GM23338 (cell line): ENCODE results near the gene YIPF4. TPM values are rescaled to one million over a fixed set of nuclear protein-coding genes. Genes with fewer than 3 reads are reported as not detected.
"Not testable (repeated sequence)": the region's sequence is repeated elsewhere in the genome, so short reads cannot be mapped to it uniquely, and the experiment has no call there.

ENCODE experiments used
- ATAC-seq: fragments of 200-7000 bp; cut with Tn5 transposase; 3 replicates; pipeline ENCODE4 v1.9.1; 2020
- DNase-seq: peaks from one replicate; pipeline ENCODE4 v3.0.0-alpha.2; 2015; ENCODE audit warnings: low spot score
- H2AFZ ChIP-seq: fragments of 200-600 bp; sonication (generic); 2 replicates; pipeline ENCODE4 v1.8.0; 2016; ENCODE audit warnings: antibody characterized with exemption, mild to moderate bottlenecking, moderate library complexity
- H3F3A ChIP-seq: fragments of 200-600 bp; sonication (generic); replicated peaks from 2 replicates; pipeline ENCODE4 v1.8.0; 2017; ENCODE audit warnings: antibody characterized with exemption, mixed run types, low read depth
- H3K27ac ChIP-seq: fragments of 200-600 bp; sonication (generic); 2 replicates; pipeline ENCODE4 v1.6.1; 2016; ENCODE audit warnings: low read depth
- H3K27me3 ChIP-seq: fragments of 200-600 bp; sonication (generic); 2 replicates; pipeline ENCODE4 v1.8.0; 2016; ENCODE audit warnings: mild to moderate bottlenecking, mixed run types, moderate library complexity; ENCODE audit not compliant: insufficient read depth
- H3K36me3 ChIP-seq: fragments of 200-600 bp; sonication (generic); 2 replicates; pipeline ENCODE4 v1.8.0; 2016; ENCODE audit warnings: mild to moderate bottlenecking; ENCODE audit not compliant: insufficient read depth
- H3K4me1 ChIP-seq: fragments of 200-600 bp; sonication (generic); 2 replicates; pipeline ENCODE4 v1.8.0; 2016; ENCODE audit warnings: mild to moderate bottlenecking, moderate library complexity; ENCODE audit not compliant: insufficient read depth
- H3K4me2 ChIP-seq: fragments of 200-600 bp; sonication (generic); 2 replicates; pipeline ENCODE4 v1.7.1; 2017; ENCODE audit warnings: mixed run types
- H3K4me3 ChIP-seq: fragments of 200-600 bp; sonication (generic); 2 replicates; pipeline ENCODE4 v1.6.1; 2016; ENCODE audit warnings: mixed run types
- H3K79me2 ChIP-seq: fragments of 200-600 bp; sonication (generic); replicated peaks from 2 replicates; pipeline ENCODE4 v1.8.0; 2017; ENCODE audit warnings: mild to moderate bottlenecking; ENCODE audit not compliant: insufficient read depth
- H3K9me2 ChIP-seq: fragments of 200-600 bp; sonication (generic); 2 replicates; pipeline ENCODE4 v1.8.0; 2017; ENCODE audit not compliant: insufficient read depth
- H4K20me1 ChIP-seq: fragments of 200-600 bp; sonication (generic); replicated peaks from 2 replicates; pipeline ENCODE4 v1.8.0; 2017; ENCODE audit warnings: mild to moderate bottlenecking; ENCODE audit not compliant: insufficient read depth
- H3K27ac Mint-ChIP-seq: 2 replicates; pipeline ENCODE4 v1.8.0; 2020; ENCODE audit warnings: inconsistent platforms, mild to moderate bottlenecking, moderate library complexity, mixed read lengths
- H3K27me3 Mint-ChIP-seq: 3 replicates; pipeline ENCODE4 v1.8.0; 2022; ENCODE audit warnings: low read depth, mild to moderate bottlenecking, moderate library complexity, mixed read lengths, inconsistent platforms; ENCODE audit not compliant: insufficient read depth, poor library complexity
- H3K36me3 Mint-ChIP-seq: 3 replicates; pipeline ENCODE4 v1.8.0; 2021; ENCODE audit warnings: low read depth, mild to moderate bottlenecking, inconsistent platforms, moderate library complexity, mixed read lengths
- H3K4me1 Mint-ChIP-seq: 3 replicates; pipeline ENCODE4 v1.8.0; 2020; ENCODE audit warnings: mild to moderate bottlenecking, inconsistent platforms, mixed read lengths
- H3K4me3 Mint-ChIP-seq: 3 replicates; pipeline ENCODE4 v1.8.0; 2021; ENCODE audit warnings: moderate library complexity, mild to moderate bottlenecking, inconsistent platforms, mixed read lengths
- H3K9me3 Mint-ChIP-seq: 3 replicates; pipeline ENCODE4 v1.8.0; 2020; ENCODE audit warnings: moderate library complexity, mild to moderate bottlenecking, inconsistent platforms, mixed read lengths
- CREB1 ChIP-seq: fragments of 250-450 bp; sonication (Bioruptor Pico); IDR thresholded peaks from 2 replicates; pipeline ENCODE4 v1.5.0; 2020; ENCODE audit warnings: low read depth, mild to moderate bottlenecking, moderate library complexity
- EZH2 ChIP-seq: fragments of 200-600 bp; sonication (generic); IDR thresholded peaks from one replicate; pipeline ENCODE4 v1.8.0; 2017; ENCODE audit warnings: antibody characterized with exemption, mild to moderate bottlenecking, low read depth; ENCODE audit not compliant: unreplicated experiment
- NANOG ChIP-seq: IDR thresholded peaks from 2 replicates; pipeline ENCODE4 v1.6.1; 2016; ENCODE audit warnings: antibody characterized with exemption, borderline replicate concordance
- ZNF331 ChIP-seq: fragments of 250-450 bp; sonication (Bioruptor Pico); IDR thresholded peaks from 2 replicates; pipeline ENCODE4 v1.5.0; 2020; ENCODE audit warnings: low read depth, mild to moderate bottlenecking, moderate library complexity
- polyA plus RNA-seq: library from polyadenylated mRNA; unstranded; fragments of >200 nt; fragmentation: Nextera tagmentation; extraction: Ambion mirVana; gene quantifications from 2 replicates; pipeline ENCODE4 v1.2.1, GENCODE V29; 2016
- total RNA-seq: library from RNA; depleted of rRNA; stranded (reverse); fragments of >200 nt; shearing (Covaris generic); gene quantifications from 2 replicates; pipeline ENCODE4 v1.2.3, GENCODE V29; 2014; rRNA removed
- TF ChIP-seq, protein P1 (sequence below): IDR thresholded peaks from 2 replicates; pipeline ENCODE4 v1.6.1; 2016; ENCODE audit warnings: antibody characterized with exemption

Gene YIPF4
- total and polyA plus RNA-seq, 2 experiments from 2014 or later: 14.2 to 24.9 TPM

DNA sequence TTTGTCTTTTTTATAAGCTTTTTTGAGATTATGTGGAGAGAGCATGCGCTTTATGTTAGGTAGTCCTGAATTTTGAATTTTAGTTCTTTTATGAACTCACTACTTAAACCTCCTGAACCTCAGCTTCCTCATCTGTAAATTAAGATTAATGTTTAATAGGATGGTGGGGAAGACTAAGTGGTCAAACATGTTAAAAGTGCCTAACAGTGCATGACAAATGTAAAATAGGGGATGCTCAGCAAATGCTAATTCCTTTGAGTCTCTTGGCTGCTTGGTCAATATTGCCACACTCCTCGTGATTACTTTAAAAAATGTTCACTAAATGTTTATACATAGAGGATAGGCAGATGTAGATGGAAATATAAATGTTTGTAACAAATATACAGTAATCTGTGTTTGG is 85.9 kb downstream of the YIPF4 start:
- Histone ChIP-seq H4K20me1 (peaks cover 23% of the 10 kb centered on the region), H3K4me1 (peaks cover 11% of the 10 kb centered on the region; the same call in 1 of the 2 replicates), H3K27me3 (no peaks in the 10 kb centered on the region), H3K4me2 (no peak overlapping the region), H3K27ac (no peak overlapping the region), H3K4me3 (no peak overlapping the region), H2AFZ (no peak overlapping the region), H3K9me2 (no peaks in the 10 kb centered on the region), H3K36me3 (0 out of 2 replicates have a peak, but pooled peaks cover 4% of the 10 kb centered on the region), H3F3A (no peaks in the 10 kb centered on the region), H3K79me2 (peaks cover 100% of the 10 kb centered on the region)
- TF ChIP-seq NANOG: no peak
- TF ChIP-seq ZNF331 (CRISPR knock-in tag): no peak
- TF ChIP-seq, protein P1, sequence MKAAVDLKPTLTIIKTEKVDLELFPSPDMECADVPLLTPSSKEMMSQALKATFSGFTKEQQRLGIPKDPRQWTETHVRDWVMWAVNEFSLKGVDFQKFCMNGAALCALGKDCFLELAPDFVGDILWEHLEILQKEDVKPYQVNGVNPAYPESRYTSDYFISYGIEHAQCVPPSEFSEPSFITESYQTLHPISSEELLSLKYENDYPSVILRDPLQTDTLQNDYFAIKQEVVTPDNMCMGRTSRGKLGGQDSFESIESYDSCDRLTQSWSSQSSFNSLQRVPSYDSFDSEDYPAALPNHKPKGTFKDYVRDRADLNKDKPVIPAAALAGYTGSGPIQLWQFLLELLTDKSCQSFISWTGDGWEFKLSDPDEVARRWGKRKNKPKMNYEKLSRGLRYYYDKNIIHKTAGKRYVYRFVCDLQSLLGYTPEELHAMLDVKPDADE: no peak
- TF ChIP-seq CREB1 (CRISPR knock-in tag): no peak
- TF ChIP-seq EZH2: no peak
- Mint-ChIP-seq H3K36me3 (peaks cover 26% of the 10 kb centered on the region), H3K9me3 (peaks cover 4% of the 10 kb centered on the region; the same call in 2 of the 3 replicates), H3K27ac (peak overlapping the region; percentile 30; the same call in 1 of the 2 replicates), H3K27me3 (peaks cover 3% of the 10 kb centered on the region), H3K4me1 (peaks cover 24% of the 10 kb centered on the region), H3K4me3 (no peak overlapping the region)
- no peak for DNase-seq
- no peak for ATAC-seq

DNA sequence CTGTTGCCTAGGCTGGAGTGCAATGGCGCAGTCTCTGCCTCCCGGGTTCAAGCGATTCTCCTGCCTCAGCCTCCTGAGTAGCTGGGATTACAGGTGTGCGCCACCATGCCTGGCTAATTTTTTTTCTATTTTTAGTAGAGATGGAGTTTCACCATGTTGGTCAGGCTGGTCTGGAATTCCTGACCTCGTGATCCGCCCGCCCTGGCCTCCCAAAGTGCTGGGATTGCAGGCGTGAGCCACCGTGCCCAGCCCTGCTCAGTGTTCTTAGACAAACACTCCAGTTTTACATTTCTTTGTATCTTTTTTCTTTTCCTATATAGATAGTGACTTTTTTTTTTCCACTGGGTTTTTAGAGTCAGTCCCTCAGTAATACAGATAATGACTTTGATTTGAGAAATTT is 86.6 kb downstream of the YIPF4 start:
- not testable (repeated sequence) for H3K4me3 ChIP-seq, H3K4me2 ChIP-seq, H3K9me3 Mint-ChIP-seq, DNase-seq, H3K36me3 ChIP-seq, H2AFZ ChIP-seq, H3K9me2 ChIP-seq, ATAC-seq, H3K27me3 Mint-ChIP-seq, H3K4me1 ChIP-seq, H3K4me3 Mint-ChIP-seq, H3F3A ChIP-seq, H3K27me3 ChIP-seq
- Mint-ChIP-seq H3K36me3 (peaks cover 21% of the 10 kb centered on the region), H3K4me1 (peaks cover 18% of the 10 kb centered on the region; the same call in 2 of the 3 replicates), H3K27ac (peak overlapping the region; percentile 34; the same call in 1 of the 2 replicates)
- peaks cover 30% of the 10 kb centered on the region for H4K20me1 ChIP-seq
- H3K79me2 ChIP-seq: peaks cover 100% of the 10 kb centered on the region
- H3K27ac ChIP-seq: peak overlapping the region; percentile 17

DNA sequence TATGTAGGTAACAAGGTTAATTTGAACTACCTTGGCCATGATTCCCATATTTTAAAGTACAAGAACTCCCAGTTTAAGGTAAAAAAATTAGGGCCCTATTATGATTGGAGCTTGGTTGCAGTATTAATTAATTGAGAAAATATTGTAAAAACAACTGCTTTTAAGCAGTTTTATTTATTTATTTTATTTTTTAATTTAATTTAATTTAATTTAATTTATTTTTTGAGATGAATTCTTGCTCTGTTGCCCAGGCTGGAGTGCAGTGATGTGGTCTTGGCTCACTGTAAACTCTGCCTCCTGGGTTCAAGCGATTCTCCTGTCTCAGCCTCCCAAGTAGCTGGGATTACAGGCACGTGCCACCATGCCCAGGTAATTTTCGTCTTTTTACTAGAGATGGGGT is 88.0 kb downstream of the YIPF4 start:
- ATAC-seq, H3K27me3 ChIP-seq, H3K9me2 ChIP-seq, DNase-seq, H3K4me1 ChIP-seq, H3F3A ChIP-seq, H3K27ac ChIP-seq, H3K27me3 Mint-ChIP-seq, H3K4me2 ChIP-seq, H2AFZ ChIP-seq, H3K4me3 ChIP-seq, H3K36me3 ChIP-seq, H3K27ac Mint-ChIP-seq, H3K4me3 Mint-ChIP-seq, H3K9me3 Mint-ChIP-seq: not testable (repeated sequence)
- Mint-ChIP-seq H3K4me1 (peaks cover 12% of the 10 kb centered on the region; the same call in 2 of the 3 replicates), H3K36me3 (peaks cover 15% of the 10 kb centered on the region)
- Histone ChIP-seq H4K20me1 (peaks cover 30% of the 10 kb centered on the region), H3K79me2 (peaks cover 100% of the 10 kb centered on the region)

Other genes starting within 250 kb of the YIPF4 start
- gene DPY30, start 238.1 kb upstream of the YIPF4 start, total RNA-seq: 156 and 176 TPM in 2 replicates
- gene DPY30, start 238.1 kb upstream of the YIPF4 start, polyA plus RNA-seq: 518 and 520 TPM in 2 replicates
- gene SPAST, start 214.3 kb upstream of the YIPF4 start, total RNA-seq: 33.9 and 37.6 TPM in 2 replicates
- 15.5 and 19.4 TPM in 2 replicates for gene SPAST, start 214.3 kb upstream of the YIPF4 start, polyA plus RNA-seq
- 37.5 and 41.0 TPM in 2 replicates for gene SLC30A6, start 112.0 kb upstream of the YIPF4 start, total RNA-seq
- gene SLC30A6, start 112.0 kb upstream of the YIPF4 start, polyA plus RNA-seq: 6.7 and 7.2 TPM in 2 replicates
- gene NLRC4, start 13.0 kb upstream of the YIPF4 start, total RNA-seq: not detected in 2 replicates
- 0.38 and 0.50 TPM in 2 replicates for gene NLRC4, start 13.0 kb upstream of the YIPF4 start, polyA plus RNA-seq
- gene BIRC6, start 79.1 kb downstream of the YIPF4 start, total RNA-seq: 87.1 and 131 TPM in 2 replicates
- 85.8 and 89.6 TPM in 2 replicates for gene BIRC6, start 79.1 kb downstream of the YIPF4 start, polyA plus RNA-seq